K562 (cell line): Measurements from ENCODE around the gene TUBE1. TPM values are rescaled to one million over a fixed set of nuclear protein-coding genes. Genes with fewer than 3 reads are reported as not detected.

ENCODE experiments used
- ATAC-seq: fragments of 200-7000 bp; cut with Tn5 transposase; 3 replicates; pipeline ENCODE4 v1.9.1; 2020; ENCODE audit warnings: moderate library complexity
- BruUV-seq: library from RNA; stranded (reverse); fragments of 400-500 nt; replicated peaks from 2 replicates; lab custom pipeline; 2021; lab: Mats Ljungman, UMichigan
- CTCF ChIA-PET: fragments of 300-600 bp; formaldehyde crosslinking; extraction: SDS; loops from one replicate; lab custom pipeline; 2021; ENCODE audit warnings: low intra/inter-chr PET ratio; lab: Yijun Ruan, JAX
- POLR2A ChIA-PET: fragments of 300-600, 350-650 bp; sonication (Branson Sonifier 250); formaldehyde crosslinking; extraction: SDS; loops from one replicate; lab custom pipeline; 2021; ENCODE audit warnings: antibody characterized with exemption, inconsistent platforms; lab: Yijun Ruan, JAX
- DNase-seq, 4 experiments: peaks; one replicate each; pipeline versions ENCODE4 v3.0.0 to v3.0.0-alpha.2; 2011 to 2018; ENCODE audit warnings: low spot score in 3 of 4, mixed read lengths in 3 of 4; ENCODE audit errors: extremely low read depth in 1 of 4
- FAIRE-seq: peaks from 2 replicates; lab custom pipeline; 2011; peaks lifted over from hg19 to GRCh38; lab: Jason Lieb, UNC
- H2AFZ ChIP-seq: 2 replicates; pipeline ENCODE4 v1.6.0; 2011; ENCODE audit warnings: low read depth, low read length, control low read depth, inconsistent platforms
- H3K27ac ChIP-seq: fragments of 200-600 bp; 3 replicates; pipeline ENCODE4 v1.8.0; 2011; ENCODE audit warnings: low read depth, mild to moderate bottlenecking, control low read depth, inconsistent platforms, low read length, moderate library complexity, mixed read lengths; ENCODE audit errors: extremely low read depth
- H3K27me3 ChIP-seq, 2 experiments: fragments of 300-600 bp in 1 of 2; 2 replicates in 1 of 2; 3 replicates in 1 of 2; pipeline versions ENCODE4 v1.6.0 to v1.8.0; 2011; ENCODE audit warnings: inconsistent platforms in 2 of 2, low read length in 2 of 2, mild to moderate bottlenecking in 1 of 2, mixed read lengths in 1 of 2, moderate library complexity in 1 of 2; ENCODE audit not compliant: control insufficient read depth in 2 of 2, insufficient read depth in 2 of 2
- H3K36me3 ChIP-seq: fragments of 300-600 bp; 3 replicates; pipeline ENCODE4 v1.8.0; 2011; ENCODE audit warnings: mild to moderate bottlenecking, low read length, inconsistent platforms; ENCODE audit not compliant: control insufficient read depth, insufficient read depth
- H3K4me1 ChIP-seq, 2 experiments: fragments of 200-600 bp in 1 of 2; replicated peaks in 1 of 2; 2 replicates in 1 of 2; 3 replicates in 1 of 2; pipeline versions ENCODE4 v1.5.1 to v1.8.0; 2011; ENCODE audit warnings: inconsistent platforms in 2 of 2, low read length in 2 of 2, mild to moderate bottlenecking in 1 of 2, mixed read lengths in 1 of 2, moderate library complexity in 1 of 2; ENCODE audit not compliant: control insufficient read depth in 2 of 2, insufficient read depth in 2 of 2
- H3K4me2 ChIP-seq: 2 replicates; pipeline ENCODE4 v1.6.1; 2011; ENCODE audit warnings: low read length, control low read depth, inconsistent platforms, mixed read lengths; ENCODE audit not compliant: insufficient read depth
- H3K4me3 ChIP-seq: fragments of 200-600 bp; sonication (generic), shearing (Covaris generic); 2 replicates; pipeline ENCODE4 v1.5.1; 2016; ENCODE audit warnings: control low read depth, inconsistent platforms
- H3K79me2 ChIP-seq: fragments of 200-600 bp; 3 replicates; pipeline ENCODE4 v1.8.0; 2011; ENCODE audit warnings: low read length, inconsistent platforms; ENCODE audit not compliant: control insufficient read depth, insufficient read depth
- H3K9ac ChIP-seq, 2 experiments: 2 replicates each; pipeline versions ENCODE4 v1.6.0 to v1.6.1; 2011; ENCODE audit warnings: low read depth in 2 of 2, low read length in 2 of 2, control low read depth in 1 of 2, inconsistent platforms in 1 of 2, mild to moderate bottlenecking in 1 of 2, mixed read lengths in 1 of 2; ENCODE audit not compliant: insufficient read depth in 1 of 2
- H3K9me1 ChIP-seq: one replicate; pipeline ENCODE4 v1.6.0; 2011; ENCODE audit warnings: inconsistent platforms, mild to moderate bottlenecking, low read length, moderate library complexity; ENCODE audit not compliant: control insufficient read depth, insufficient read depth
- H3K9me3 ChIP-seq: replicated peaks from 2 replicates; pipeline ENCODE4 v1.5.1; 2011; ENCODE audit warnings: low read depth, low read length, inconsistent platforms; ENCODE audit not compliant: control insufficient read depth, insufficient read depth
- H4K20me1 ChIP-seq: replicated peaks from 2 replicates; pipeline ENCODE4 v1.6.1; 2011; ENCODE audit warnings: low read length, inconsistent platforms, mixed read lengths; ENCODE audit not compliant: control insufficient read depth, insufficient read depth
- RBM15 ChIP-seq: fragments of 200-400 bp; formaldehyde crosslinking; IDR thresholded peaks from 2 replicates; pipeline ENCODE4 v1.6.1; 2018; ENCODE audit warnings: mild to moderate bottlenecking, low read length, moderate library complexity; ENCODE audit not compliant: insufficient read depth
- SMARCE1 ChIP-seq: fragments of 450-650 bp; IDR thresholded peaks from 2 replicates; pipeline ENCODE4 v1.7.1; 2016; ENCODE audit warnings: mild to moderate bottlenecking
- ZNF277 ChIP-seq: fragments of 250-450 bp; sonication (Bioruptor Pico); IDR thresholded peaks from 2 replicates; pipeline ENCODE4 v1.8.0; 2022; ENCODE audit warnings: inconsistent platforms, mild to moderate bottlenecking, moderate library complexity, borderline replicate concordance
- ZNF311 ChIP-seq: fragments of 250-450 bp; sonication (Bioruptor Pico); IDR thresholded peaks from 2 replicates; pipeline ENCODE4 v1.4.0; 2020; ENCODE audit warnings: mild to moderate bottlenecking, moderate library complexity
- ZNF740 ChIP-seq, 3 experiments: fragments of 200-800 bp in 1 of 3; sonication (Bioruptor generic) in 1 of 3; sonication (generic) in 1 of 3; formaldehyde crosslinking in 1 of 3; IDR thresholded peaks; 2 replicates each; pipeline versions ENCODE4 v1.6.1 to v1.8.0; 2016 to 2022; ENCODE audit warnings: mild to moderate bottlenecking in 2 of 3, missing compliant biosample characterization in 2 of 3, missing genetic modification characterization in 2 of 3, missing genetic modification reagents in 1 of 3
- ZSCAN32 ChIP-seq: fragments of 450-650 bp; formaldehyde crosslinking; IDR thresholded peaks from 2 replicates; pipeline ENCODE4 v1.4.0; 2020; ENCODE audit warnings: mild to moderate bottlenecking, moderate library complexity
- WGBS: fragments of 100-300 bp; shearing (Covaris generic); methylation state at CpG from one replicate; pipeline ENCODE4 v1.1.6; 2016; ENCODE audit warnings: low coverage, mixed read lengths; ENCODE audit not compliant: insufficient coverage; ENCODE audit errors: missing lambda C conversion rate; 5-methylcytosine and 5-hydroxymethylcytosine counted together
- in situ Hi-C: fragments of 300-500 bp; cut with MboI; formaldehyde crosslinking; loops from 4 replicates; pipeline ENCODE4 v1.15.0; 2018; ENCODE audit warnings: inconsistent platforms, mixed read lengths
- intact Hi-C: fragments of 100-400 bp; cut with micrococcal nuclease; formaldehyde crosslinking; loops from 2 replicates; pipeline ENCODE4 v1.14.2; 2022
- polyA plus RNA-seq, 8 experiments: library from polyadenylated mRNA; depleted of rRNA in 4 of 8; stranded (reverse) in 5 of 8; unstranded in 3 of 8; fragments of >200 nt; fragmentation: Nextera tagmentation in 2 of 8; fragmentation: Illumina TruSeq in 1 of 8; extraction: Ambion mirVana in 2 of 8; extraction: Trizol in 1 of 8; gene quantifications; 2 replicates each; pipeline versions ENCODE4 v1.2.1 to v1.2.3, GENCODE V29; 2011 to 2014; ENCODE audit warnings: inconsistent platforms in 1 of 8, missing spikeins in 1 of 8
- total RNA-seq, 7 experiments: library from RNA; depleted of rRNA in 6 of 7; stranded (reverse); fragments of >200 nt in 6 of 7; fragmentation: Illumina TruSeq in 2 of 7; extraction: Trizol in 2 of 7; gene quantifications; 2 replicates each; pipeline versions ENCODE4 v1.2.1 to v1.2.3, GENCODE V29; 2011 to 2021; ENCODE audit warnings: low replicate concordance in 1 of 7
- TF ChIP-seq, protein P1 (sequence below): fragments of 250-450 bp; sonication (Bioruptor Pico); IDR thresholded peaks from 2 replicates; pipeline ENCODE4 v1.5.0; 2021; ENCODE audit warnings: mild to moderate bottlenecking, borderline replicate concordance
- TF ChIP-seq, protein P2 (sequence below): sonication (generic); formaldehyde crosslinking; IDR thresholded peaks from 2 replicates; pipeline ENCODE4 v1.8.0; 2023; ENCODE audit warnings: missing genetic modification reagents, mild to moderate bottlenecking, borderline replicate concordance

Gene TUBE1
- total and polyA plus RNA-seq, 9 of the 15 experiments (the other 6 are each of a cell fraction or from before 2014, with no cell fraction given), result 18.9 to 58.4 (median 30.8) TPM

DNA sequence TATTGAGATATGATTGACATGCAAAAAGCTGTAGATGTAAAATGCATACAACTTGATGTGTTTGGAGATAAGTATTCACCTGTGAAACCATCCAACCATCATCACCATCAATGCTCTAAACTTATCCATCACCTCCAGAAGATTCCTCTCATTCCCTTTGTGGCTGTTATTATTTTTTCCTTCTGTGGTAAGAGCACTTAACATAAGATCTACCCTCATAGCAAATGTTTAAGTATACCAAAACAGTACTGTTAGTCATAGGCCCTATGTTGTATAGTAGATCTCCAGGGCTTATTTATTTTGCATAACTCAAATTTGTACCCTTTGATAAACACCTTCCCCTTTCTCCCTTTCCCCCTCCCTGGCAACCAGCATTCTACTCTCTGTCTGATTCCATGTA is 64.5 kb downstream of the TUBE1 start (continued):
- TF ChIP-seq, protein P1, sequence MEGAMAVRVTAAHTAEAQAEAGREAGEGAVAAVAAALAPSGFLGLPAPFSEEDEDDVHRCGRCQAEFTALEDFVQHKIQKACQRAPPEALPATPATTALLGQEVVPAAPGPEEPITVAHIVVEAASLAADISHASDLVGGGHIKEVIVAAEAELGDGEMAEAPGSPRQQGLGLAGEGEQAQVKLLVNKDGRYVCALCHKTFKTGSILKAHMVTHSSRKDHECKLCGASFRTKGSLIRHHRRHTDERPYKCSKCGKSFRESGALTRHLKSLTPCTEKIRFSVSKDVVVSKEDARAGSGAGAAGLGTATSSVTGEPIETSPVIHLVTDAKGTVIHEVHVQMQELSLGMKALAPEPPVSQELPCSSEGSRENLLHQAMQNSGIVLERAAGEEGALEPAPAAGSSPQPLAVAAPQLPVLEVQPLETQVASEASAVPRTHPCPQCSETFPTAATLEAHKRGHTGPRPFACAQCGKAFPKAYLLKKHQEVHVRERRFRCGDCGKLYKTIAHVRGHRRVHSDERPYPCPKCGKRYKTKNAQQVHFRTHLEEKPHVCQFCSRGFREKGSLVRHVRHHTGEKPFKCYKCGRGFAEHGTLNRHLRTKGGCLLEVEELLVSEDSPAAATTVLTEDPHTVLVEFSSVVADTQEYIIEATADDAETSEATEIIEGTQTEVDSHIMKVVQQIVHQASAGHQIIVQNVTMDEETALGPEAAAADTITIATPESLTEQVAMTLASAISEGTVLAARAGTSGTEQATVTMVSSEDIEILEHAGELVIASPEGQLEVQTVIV (CRISPR knock-in tag), result no peak
- no peak for TF ChIP-seq SMARCE1
- no peak for TF ChIP-seq ZNF740 (CRISPR knock-in tag; IDR thresholded peaks at IDR 0.05)
- no peak for TF ChIP-seq ZNF740 (tag; IDR thresholded peaks at IDR 0.05)
- no peak for TF ChIP-seq ZNF311

DNA sequence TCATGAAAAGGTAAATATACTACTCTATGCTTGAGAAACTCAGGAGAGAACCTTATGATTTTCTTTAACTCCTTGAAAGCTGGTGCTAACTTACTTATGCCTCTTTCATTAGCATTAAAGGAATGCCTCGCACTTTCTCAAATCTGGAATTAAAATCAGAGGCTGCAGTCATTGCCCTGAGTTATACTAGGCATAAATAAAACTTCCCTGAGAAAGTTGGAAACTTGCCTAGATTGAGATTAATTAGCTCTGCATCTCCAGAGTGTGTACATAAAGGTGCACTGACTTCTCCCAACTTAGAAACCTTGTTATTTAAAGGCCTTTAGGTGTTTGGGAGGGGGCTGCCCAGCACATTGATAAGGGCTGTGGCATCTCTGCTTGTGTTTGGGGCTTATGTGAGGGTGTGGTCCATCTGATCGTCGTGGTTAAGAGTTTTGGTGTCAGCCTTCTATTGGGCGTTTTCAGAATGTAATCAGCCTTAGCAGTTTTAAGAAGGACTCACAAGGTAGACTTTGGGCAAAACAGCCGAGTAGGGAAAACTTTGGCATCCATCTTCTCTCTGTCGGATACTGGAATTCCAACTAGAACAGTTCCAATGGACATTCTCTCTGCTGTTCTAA is 65.5 kb downstream of the TUBE1 start:
- Histone ChIP-seq H3K79me2 (no peaks in the 10 kb centered on the region), H4K20me1 (no peaks in the 10 kb centered on the region), H3K27me3 (peaks cover 19 to 20% of the 10 kb centered on the region in 2 experiments; a peak in 4 of 5 replicates), H3K4me2 (no peak overlapping the region), H3K36me3 (no peaks in the 10 kb centered on the region), H3K9me3 (no peaks in the 10 kb centered on the region), H3K9me1 (no peaks in the 10 kb centered on the region), H3K4me3 (no peak overlapping the region), H3K4me1 (no peaks in the 10 kb centered on the region), H3K9ac (no peak overlapping the region), H2AFZ (no peak overlapping the region), H3K27ac (no peak overlapping the region)
- intact Hi-C loops (no loop called here), in situ Hi-C loops (no loop called here)
- no TSS peak for BruUV-seq
- POLR2A ChIA-PET, result no interaction called here
- FAIRE-seq, result no peak
- no peak for ATAC-seq
- no peak for DNase-seq
- WGBS, result 1% methylated on average over 6 of the region's 6 CpGs
- CTCF ChIA-PET, result no interaction called here
- TF ChIP-seq, protein P2, sequence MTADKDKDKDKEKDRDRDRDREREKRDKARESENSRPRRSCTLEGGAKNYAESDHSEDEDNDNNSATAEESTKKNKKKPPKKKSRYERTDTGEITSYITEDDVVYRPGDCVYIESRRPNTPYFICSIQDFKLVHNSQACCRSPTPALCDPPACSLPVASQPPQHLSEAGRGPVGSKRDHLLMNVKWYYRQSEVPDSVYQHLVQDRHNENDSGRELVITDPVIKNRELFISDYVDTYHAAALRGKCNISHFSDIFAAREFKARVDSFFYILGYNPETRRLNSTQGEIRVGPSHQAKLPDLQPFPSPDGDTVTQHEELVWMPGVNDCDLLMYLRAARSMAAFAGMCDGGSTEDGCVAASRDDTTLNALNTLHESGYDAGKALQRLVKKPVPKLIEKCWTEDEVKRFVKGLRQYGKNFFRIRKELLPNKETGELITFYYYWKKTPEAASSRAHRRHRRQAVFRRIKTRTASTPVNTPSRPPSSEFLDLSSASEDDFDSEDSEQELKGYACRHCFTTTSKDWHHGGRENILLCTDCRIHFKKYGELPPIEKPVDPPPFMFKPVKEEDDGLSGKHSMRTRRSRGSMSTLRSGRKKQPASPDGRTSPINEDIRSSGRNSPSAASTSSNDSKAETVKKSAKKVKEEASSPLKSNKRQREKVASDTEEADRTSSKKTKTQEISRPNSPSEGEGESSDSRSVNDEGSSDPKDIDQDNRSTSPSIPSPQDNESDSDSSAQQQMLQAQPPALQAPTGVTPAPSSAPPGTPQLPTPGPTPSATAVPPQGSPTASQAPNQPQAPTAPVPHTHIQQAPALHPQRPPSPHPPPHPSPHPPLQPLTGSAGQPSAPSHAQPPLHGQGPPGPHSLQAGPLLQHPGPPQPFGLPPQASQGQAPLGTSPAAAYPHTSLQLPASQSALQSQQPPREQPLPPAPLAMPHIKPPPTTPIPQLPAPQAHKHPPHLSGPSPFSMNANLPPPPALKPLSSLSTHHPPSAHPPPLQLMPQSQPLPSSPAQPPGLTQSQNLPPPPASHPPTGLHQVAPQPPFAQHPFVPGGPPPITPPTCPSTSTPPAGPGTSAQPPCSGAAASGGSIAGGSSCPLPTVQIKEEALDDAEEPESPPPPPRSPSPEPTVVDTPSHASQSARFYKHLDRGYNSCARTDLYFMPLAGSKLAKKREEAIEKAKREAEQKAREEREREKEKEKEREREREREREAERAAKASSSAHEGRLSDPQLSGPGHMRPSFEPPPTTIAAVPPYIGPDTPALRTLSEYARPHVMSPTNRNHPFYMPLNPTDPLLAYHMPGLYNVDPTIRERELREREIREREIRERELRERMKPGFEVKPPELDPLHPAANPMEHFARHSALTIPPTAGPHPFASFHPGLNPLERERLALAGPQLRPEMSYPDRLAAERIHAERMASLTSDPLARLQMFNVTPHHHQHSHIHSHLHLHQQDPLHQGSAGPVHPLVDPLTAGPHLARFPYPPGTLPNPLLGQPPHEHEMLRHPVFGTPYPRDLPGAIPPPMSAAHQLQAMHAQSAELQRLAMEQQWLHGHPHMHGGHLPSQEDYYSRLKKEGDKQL (CRISPR knock-in tag), result no peak
- TF ChIP-seq ZSCAN32 (CRISPR knock-in tag), result no peak
- TF ChIP-seq ZNF277 (CRISPR knock-in tag), result no peak
- no peak for TF ChIP-seq RBM15
